MM.1S (cell line): ENCODE results near the gene RNF126.

Experiments
- DNase-seq: peaks from one replicate; pipeline ENCODE4 v3.0.0-alpha.2; 2015
- H2AFZ ChIP-seq: fragments of 300-600 bp; sonication (generic); 2 replicates; pipeline ENCODE4 v1.6.0; 2016; ENCODE audit warnings: antibody characterized with exemption, low read length
- H3F3A ChIP-seq: fragments of 300-600 bp; sonication (generic); 2 replicates; pipeline ENCODE4 v1.6.1; 2016; ENCODE audit warnings: mild to moderate bottlenecking, antibody characterized with exemption, low read length, moderate library complexity, mixed read lengths; ENCODE audit not compliant: insufficient read depth
- H3K27ac ChIP-seq: fragments of 300-600 bp; sonication (generic); 2 replicates; pipeline ENCODE4 v1.5.1; 2016; ENCODE audit warnings: mild to moderate bottlenecking, low read length
- H3K27me3 ChIP-seq: fragments of 300-600 bp; sonication (generic); replicated peaks from 2 replicates; pipeline ENCODE4 v1.6.0; 2016; ENCODE audit warnings: low read length; ENCODE audit not compliant: insufficient read depth
- H3K36me3 ChIP-seq: fragments of 300-600 bp; sonication (generic); replicated peaks from 2 replicates; pipeline ENCODE4 v1.6.1; 2016; ENCODE audit warnings: mild to moderate bottlenecking, low read length, mixed read lengths; ENCODE audit not compliant: insufficient read depth
- H3K4me1 ChIP-seq: fragments of 300-600 bp; sonication (generic); 2 replicates; pipeline ENCODE4 v1.6.1; 2016; ENCODE audit warnings: low read length, mixed read lengths
- H3K4me2 ChIP-seq: fragments of 300-600 bp; sonication (generic); 2 replicates; pipeline ENCODE4 v1.6.0; 2016; ENCODE audit warnings: low read depth, low read length
- H3K4me3 ChIP-seq: fragments of 300-600 bp; sonication (generic); 2 replicates; pipeline ENCODE4 v1.5.1; 2016; ENCODE audit warnings: low read length, mixed read lengths
- H3K79me2 ChIP-seq: fragments of 300-600 bp; sonication (generic); 2 replicates; pipeline ENCODE4 v1.6.1; 2016; ENCODE audit warnings: mixed run types, low read length, mixed read lengths
- H3K9ac ChIP-seq: fragments of 300-600 bp; sonication (generic); 2 replicates; pipeline ENCODE4 v1.6.1; 2016; ENCODE audit warnings: low read length, mixed read lengths
- H3K9me2 ChIP-seq: fragments of 300-600 bp; sonication (generic); replicated peaks from 2 replicates; pipeline ENCODE4 v1.6.1; 2016; ENCODE audit warnings: mild to moderate bottlenecking, low read length, mixed read lengths; ENCODE audit not compliant: insufficient read depth
- H3K9me3 ChIP-seq: fragments of 300-600 bp; sonication (generic); replicated peaks from 2 replicates; pipeline ENCODE4 v1.6.1; 2016; ENCODE audit warnings: mild to moderate bottlenecking, low read length, mixed read lengths; ENCODE audit not compliant: insufficient read depth
- H4K20me1 ChIP-seq: fragments of 300-600 bp; sonication (generic); 2 replicates; pipeline ENCODE4 v1.6.1; 2016; ENCODE audit warnings: mild to moderate bottlenecking, low read length, moderate library complexity, mixed read lengths; ENCODE audit not compliant: insufficient read depth
- EZH2 ChIP-seq: fragments of 300-600 bp; sonication (generic); optimal IDR thresholded peaks from 2 replicates; pipeline ENCODE3; 2017; ENCODE audit warnings: low read depth, mild to moderate bottlenecking, antibody characterized with exemption, low read length, mixed read lengths
- EZH2phosphoT487 ChIP-seq: fragments of 300-600 bp; sonication (generic); IDR thresholded peaks from 2 replicates; pipeline ENCODE4 v1.6.1; 2018; ENCODE audit warnings: antibody characterized with exemption, low read length
- TF ChIP-seq, protein P1 (sequence below): fragments of 300-600 bp; sonication (generic); IDR thresholded peaks from 2 replicates; pipeline ENCODE4 v1.5.1; 2016; ENCODE audit warnings: antibody characterized with exemption, low read length, mixed read lengths

The RNF126 gene

DNA sequence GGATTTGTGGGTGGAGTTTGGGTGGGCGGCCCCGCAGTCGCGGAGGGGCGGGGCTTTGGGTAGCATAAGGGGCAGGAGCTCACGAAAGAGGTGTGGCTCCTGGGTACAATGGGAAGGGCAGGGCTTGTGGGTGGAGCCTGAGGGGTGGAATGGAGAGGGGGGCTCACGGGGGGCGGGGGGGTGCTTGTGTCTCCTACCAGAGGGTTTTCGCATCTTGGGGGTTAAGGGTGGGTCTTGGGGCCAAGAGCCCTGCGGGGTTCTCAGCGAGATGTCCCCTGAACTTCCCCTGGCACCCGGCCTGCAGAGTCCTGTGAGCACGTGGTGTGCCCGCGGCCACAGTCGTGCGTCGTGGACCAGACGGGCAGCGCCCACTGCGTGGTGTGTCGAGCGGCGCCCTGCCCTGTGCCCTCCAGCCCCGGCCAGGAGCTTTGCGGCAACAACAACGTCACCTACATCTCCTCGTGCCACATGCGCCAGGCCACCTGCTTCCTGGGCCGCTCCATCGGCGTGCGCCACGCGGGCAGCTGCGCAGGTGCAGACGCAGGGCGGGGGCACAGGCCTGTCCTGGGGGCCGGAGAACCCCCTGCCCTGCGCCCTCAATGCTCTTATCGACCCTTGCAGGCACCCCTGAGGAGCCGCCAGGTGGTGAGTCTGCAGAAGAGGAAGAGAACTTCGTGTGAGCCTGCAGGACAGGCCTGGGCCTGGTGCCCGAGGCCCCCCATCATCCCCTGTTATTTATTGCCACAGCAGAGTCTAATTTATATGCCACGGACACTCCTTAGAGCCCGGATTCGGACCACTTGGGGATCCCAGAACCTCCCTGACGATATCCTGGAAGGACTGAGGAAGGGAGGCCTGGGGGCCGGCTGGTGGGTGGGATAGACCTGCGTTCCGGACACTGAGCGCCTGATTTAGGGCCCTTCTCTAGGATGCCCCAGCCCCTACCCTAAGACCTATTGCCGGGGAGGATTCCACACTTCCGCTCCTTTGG is 18.3 kb upstream of the RNF126 start:
- TF ChIP-seq EZH2phosphoT487 (no peak), EZH2 (no peak)
- TF ChIP-seq, protein P1, sequence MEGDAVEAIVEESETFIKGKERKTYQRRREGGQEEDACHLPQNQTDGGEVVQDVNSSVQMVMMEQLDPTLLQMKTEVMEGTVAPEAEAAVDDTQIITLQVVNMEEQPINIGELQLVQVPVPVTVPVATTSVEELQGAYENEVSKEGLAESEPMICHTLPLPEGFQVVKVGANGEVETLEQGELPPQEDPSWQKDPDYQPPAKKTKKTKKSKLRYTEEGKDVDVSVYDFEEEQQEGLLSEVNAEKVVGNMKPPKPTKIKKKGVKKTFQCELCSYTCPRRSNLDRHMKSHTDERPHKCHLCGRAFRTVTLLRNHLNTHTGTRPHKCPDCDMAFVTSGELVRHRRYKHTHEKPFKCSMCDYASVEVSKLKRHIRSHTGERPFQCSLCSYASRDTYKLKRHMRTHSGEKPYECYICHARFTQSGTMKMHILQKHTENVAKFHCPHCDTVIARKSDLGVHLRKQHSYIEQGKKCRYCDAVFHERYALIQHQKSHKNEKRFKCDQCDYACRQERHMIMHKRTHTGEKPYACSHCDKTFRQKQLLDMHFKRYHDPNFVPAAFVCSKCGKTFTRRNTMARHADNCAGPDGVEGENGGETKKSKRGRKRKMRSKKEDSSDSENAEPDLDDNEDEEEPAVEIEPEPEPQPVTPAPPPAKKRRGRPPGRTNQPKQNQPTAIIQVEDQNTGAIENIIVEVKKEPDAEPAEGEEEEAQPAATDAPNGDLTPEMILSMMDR, result no peak
- H2AFZ ChIP-seq, result peak overlapping the region; percentile 64; the same call in 1 of the 2 replicates
- no peak overlapping the region for H3K4me3 ChIP-seq

DNA sequence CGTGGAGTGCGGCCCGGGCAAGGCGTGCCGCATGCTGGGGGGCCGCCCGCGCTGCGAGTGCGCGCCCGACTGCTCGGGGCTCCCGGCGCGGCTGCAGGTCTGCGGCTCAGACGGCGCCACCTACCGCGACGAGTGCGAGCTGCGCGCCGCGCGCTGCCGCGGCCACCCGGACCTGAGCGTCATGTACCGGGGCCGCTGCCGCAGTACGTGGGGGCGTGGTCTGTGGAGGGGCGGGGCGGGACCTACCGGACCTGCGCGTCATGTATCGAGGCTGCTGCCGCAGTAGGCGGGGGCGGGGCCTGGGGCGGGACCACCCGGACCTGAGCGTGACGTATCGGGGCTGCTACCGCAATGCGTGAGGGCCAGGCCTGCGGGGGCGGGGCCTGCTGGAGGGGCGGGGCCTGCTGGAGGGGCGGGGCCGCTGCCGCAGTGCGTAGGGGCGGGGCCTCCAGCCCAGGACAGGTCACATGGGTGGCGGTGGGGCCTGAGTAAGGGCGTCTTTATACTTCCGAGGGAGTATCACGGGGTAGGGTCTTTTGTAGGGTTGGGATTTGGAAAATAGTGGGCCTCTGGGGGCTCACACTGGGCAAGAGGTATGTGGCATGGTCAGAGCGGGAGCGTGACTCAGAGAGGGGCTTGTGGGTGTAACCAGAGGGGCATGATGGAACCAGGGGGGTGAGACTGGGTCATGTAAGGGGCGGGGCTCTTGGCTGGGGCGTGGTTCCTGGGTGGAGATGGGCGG is 17.4 kb upstream of the RNF126 start:
- H3K27ac ChIP-seq, result peak overlapping the region; percentile 33; the same call in 1 of the 2 replicates
- DNase-seq, result peak; percentile 93
- H3K9me2 ChIP-seq, result no peaks in the 10 kb centered on the region
- no peaks in the 10 kb centered on the region for H4K20me1 ChIP-seq
- no peak for TF ChIP-seq EZH2phosphoT487
- no peak for TF ChIP-seq EZH2
- TF ChIP-seq, protein P1, result 0 out of 2 replicates have a peak, but pooled peaks have one; percentile 10
- H2AFZ ChIP-seq, result peak overlapping the region; percentile 64
- no peaks in the 10 kb centered on the region for H3K36me3 ChIP-seq
- H3K4me3 ChIP-seq, result peak overlapping the region; percentile 48
- peak overlapping the region; percentile 56; the same call in 1 of the 2 replicates for H3K4me2 ChIP-seq
- H3K27me3 ChIP-seq, result peaks cover 42% of the 10 kb centered on the region
- H3K9ac ChIP-seq, result peak overlapping the region; percentile 40; the same call in 1 of the 2 replicates
- no peaks in the 10 kb centered on the region for H3F3A ChIP-seq
- no peaks in the 10 kb centered on the region for H3K4me1 ChIP-seq
- H3K9me3 ChIP-seq, result no peaks in the 10 kb centered on the region
- H3K79me2 ChIP-seq, result no peaks in the 10 kb centered on the region

More for the DNA sequence above, 18.3 kb upstream of the RNF126 start:
- Histone ChIP-seq H3K27me3 (peaks cover 45% of the 10 kb centered on the region), H3F3A (no peaks in the 10 kb centered on the region), H4K20me1 (no peaks in the 10 kb centered on the region), H3K9me3 (no peaks in the 10 kb centered on the region), H3K4me2 (0 out of 2 replicates have a peak overlapping the region, but pooled peaks have one; percentile 56), H3K9me2 (no peaks in the 10 kb centered on the region), H3K36me3 (no peaks in the 10 kb centered on the region), H3K9ac (no peak overlapping the region), H3K27ac (peak overlapping the region; percentile 33; the same call in 1 of the 2 replicates), H3K4me1 (no peaks in the 10 kb centered on the region), H3K79me2 (no peaks in the 10 kb centered on the region)
- peak; percentile 68 for DNase-seq

DNA sequence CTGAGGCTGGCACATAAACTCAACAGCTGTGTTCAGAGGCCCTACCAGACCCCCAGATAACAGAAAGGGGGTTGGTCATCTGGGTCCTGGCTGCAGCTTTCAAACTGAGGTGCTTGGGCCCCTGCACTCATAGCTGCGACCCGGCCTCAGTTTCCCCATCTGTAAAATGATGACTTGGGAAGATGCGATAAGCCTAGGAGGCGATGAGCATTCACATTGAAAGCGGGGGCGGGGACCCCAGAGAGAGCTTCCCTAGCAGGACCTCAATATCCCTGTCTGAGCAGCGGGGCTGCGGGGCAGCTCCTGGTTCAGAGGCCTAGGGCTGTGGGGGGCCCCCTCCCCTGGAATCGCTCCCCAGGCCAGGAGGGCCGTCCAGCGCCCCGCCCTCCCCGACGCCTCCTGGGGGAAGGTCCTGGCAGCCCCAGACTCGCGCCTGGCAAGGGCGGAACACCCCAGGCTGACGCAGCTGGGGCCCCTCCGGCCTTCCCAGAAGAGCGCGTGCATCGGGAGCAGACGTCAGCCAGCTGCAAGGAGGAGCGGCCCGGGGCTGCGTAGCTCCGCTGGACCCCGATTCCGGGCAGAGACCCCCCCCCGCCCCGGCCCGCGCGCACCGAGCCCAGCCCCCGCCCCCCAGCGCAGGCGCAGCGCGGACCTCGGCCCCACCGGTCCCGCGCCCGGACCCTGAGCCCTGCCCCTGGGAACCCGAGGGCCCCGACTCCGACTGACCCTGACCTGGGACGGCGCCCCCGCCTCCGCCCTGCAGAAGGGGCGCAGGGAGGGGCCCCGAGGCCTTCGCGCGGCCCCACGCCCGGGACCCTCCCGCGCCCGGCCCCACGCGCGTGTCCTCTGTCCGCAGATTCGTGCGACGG is 16.6 kb upstream of the RNF126 start:
- H3K9me2 ChIP-seq, result no peaks in the 10 kb centered on the region
- no peak overlapping the region for H2AFZ ChIP-seq
- H3K9ac ChIP-seq, result 0 out of 2 replicates have a peak overlapping the region, but pooled peaks have one; percentile 40
- DNase-seq, result no peak
- H3K4me2 ChIP-seq, result peak overlapping the region; percentile 27; the same call in 1 of the 2 replicates
- H3K79me2 ChIP-seq, result no peaks in the 10 kb centered on the region
- peak overlapping the region; percentile 48; the same call in 1 of the 2 replicates for H3K4me3 ChIP-seq
- H3K27ac ChIP-seq, result no peak overlapping the region
- H3F3A ChIP-seq, result no peaks in the 10 kb centered on the region
- no peaks in the 10 kb centered on the region for H3K36me3 ChIP-seq
- no peaks in the 10 kb centered on the region for H3K4me1 ChIP-seq
- TF ChIP-seq, protein P1, result no peak
- TF ChIP-seq EZH2phosphoT487, result no peak
- no peak for TF ChIP-seq EZH2
- H3K9me3 ChIP-seq, result no peaks in the 10 kb centered on the region
- H3K27me3 ChIP-seq, result peaks cover 44% of the 10 kb centered on the region
- H4K20me1 ChIP-seq, result no peaks in the 10 kb centered on the region
